Activated naive CD8-positive, alpha-beta T cell treated with anti-CD3 and anti-CD28 coated beads for 36 hours (primary cell): ENCODE data around the gene CORO2B. TPM values are rescaled to one million over a fixed set of nuclear protein-coding genes. Genes with fewer than 3 reads are reported as not detected.
"Not testable (repeated sequence)": the region's sequence is repeated elsewhere in the genome, so short reads cannot be mapped to it uniquely, and the experiment has no call there.

ENCODE experiments used
- DNase-seq: peaks from one replicate; pipeline ENCODE4 v3.0.0; 2021
- H3K27ac Mint-ChIP-seq: one replicate; pipeline ENCODE4 v1.8.0; 2022; ENCODE audit warnings: mild to moderate bottlenecking, moderate library complexity, mixed read lengths
- H3K27me3 Mint-ChIP-seq: one replicate; pipeline ENCODE4 v1.8.0; 2022; ENCODE audit warnings: mild to moderate bottlenecking, mixed read lengths
- H3K36me3 Mint-ChIP-seq: one replicate; pipeline ENCODE4 v1.8.0; 2021; ENCODE audit warnings: mild to moderate bottlenecking, mixed read lengths
- H3K4me1 Mint-ChIP-seq: one replicate; pipeline ENCODE4 v1.8.0; 2021; ENCODE audit warnings: mixed read lengths
- H3K4me3 Mint-ChIP-seq: one replicate; pipeline ENCODE4 v1.8.0; 2022; ENCODE audit warnings: mild to moderate bottlenecking, moderate library complexity, mixed read lengths
- H3K9me3 Mint-ChIP-seq: one replicate; pipeline ENCODE4 v1.8.0; 2022; ENCODE audit warnings: mixed read lengths
- total RNA-seq, 2 experiments: library from RNA; stranded (reverse); gene quantifications; one replicate each; pipeline ENCODE4 v1.2.3, GENCODE V29; 2021

CORO2B gene
- total RNA-seq, 2 experiments from 2014 or later = not detected

- Mint-ChIP-seq H3K4me3 (no peak overlapping the region), H3K27ac (no peak overlapping the region), H3K4me1 (no peaks in the 10 kb centered on the region), H3K9me3 (no peaks in the 10 kb centered on the region), H3K27me3 (peaks cover 5% of the 10 kb centered on the region), H3K36me3 (no peaks in the 10 kb centered on the region)
- DNase-seq = no peak
Measured at GRCh38 chr15:68734352-68734751, 155.6 kb downstream of the CORO2B start.

- H3K27me3 Mint-ChIP-seq = peaks cover 5% of the 10 kb centered on the region
- H3K36me3 Mint-ChIP-seq = no peaks in the 10 kb centered on the region
- H3K4me3 Mint-ChIP-seq = no peak overlapping the region
- no peaks in the 10 kb centered on the region for H3K4me1 Mint-ChIP-seq
- no peak for DNase-seq
- no peaks in the 10 kb centered on the region for H3K9me3 Mint-ChIP-seq
- H3K27ac Mint-ChIP-seq = no peak overlapping the region
Measured at GRCh38 chr15:68734881-68735280, 156.1 kb downstream of the CORO2B start.

- H3K36me3 Mint-ChIP-seq = no peaks in the 10 kb centered on the region
- H3K4me1 Mint-ChIP-seq = no peaks in the 10 kb centered on the region
- H3K27ac Mint-ChIP-seq = no peak overlapping the region
- peaks cover 5% of the 10 kb centered on the region for H3K27me3 Mint-ChIP-seq
- H3K4me3 Mint-ChIP-seq = no peak overlapping the region
- H3K9me3 Mint-ChIP-seq = no peaks in the 10 kb centered on the region
- DNase-seq = no peak
Measured at GRCh38 chr15:68735610-68736009, 156.8 kb downstream of the CORO2B start.

- Mint-ChIP-seq H3K36me3 (no peaks in the 10 kb centered on the region), H3K9me3 (no peaks in the 10 kb centered on the region), H3K4me3 (no peak overlapping the region), H3K27ac (no peak overlapping the region), H3K4me1 (no peaks in the 10 kb centered on the region), H3K27me3 (peaks cover 5% of the 10 kb centered on the region)
- DNase-seq = no peak
Measured at GRCh38 chr15:68739390-68740080, 160.7 kb downstream of the CORO2B start.

GRCh38 chr15:68743256-68743655 lies 164.5 kb downstream of the CORO2B start:
- Mint-ChIP-seq H3K27me3 (peaks cover 5% of the 10 kb centered on the region), H3K4me3 (no peak overlapping the region), H3K9me3 (no peaks in the 10 kb centered on the region), H3K36me3 (no peaks in the 10 kb centered on the region), H3K4me1 (no peaks in the 10 kb centered on the region), H3K27ac (no peak overlapping the region)
- no peak for DNase-seq

- Mint-ChIP-seq H3K4me1 (peaks cover 2% of the 10 kb centered on the region), H3K36me3 (peaks cover 2% of the 10 kb centered on the region), H3K4me3 (no peak overlapping the region), H3K9me3 (no peaks in the 10 kb centered on the region), H3K27ac (no peak overlapping the region), H3K27me3 (no peaks in the 10 kb centered on the region)
- DNase-seq = no peak
Measured at GRCh38 chr15:68749365-68749764, 170.6 kb downstream of the CORO2B start.

GRCh38 chr15:68749793-68750192 lies 171.0 kb downstream of the CORO2B start:
- DNase-seq = no peak
- no peak overlapping the region for H3K4me3 Mint-ChIP-seq
- H3K9me3 Mint-ChIP-seq = no peaks in the 10 kb centered on the region
- H3K27me3 Mint-ChIP-seq = no peaks in the 10 kb centered on the region
- peaks cover 2% of the 10 kb centered on the region for H3K36me3 Mint-ChIP-seq
- H3K4me1 Mint-ChIP-seq = peaks cover 4% of the 10 kb centered on the region
- no peak overlapping the region for H3K27ac Mint-ChIP-seq

GRCh38 chr15:68751622-68752021 lies 172.8 kb downstream of the CORO2B start:
- Mint-ChIP-seq H3K27me3 (peaks cover 4% of the 10 kb centered on the region), H3K9me3 (no peaks in the 10 kb centered on the region), H3K36me3 (peaks cover 2% of the 10 kb centered on the region), H3K4me1 (peaks cover 10% of the 10 kb centered on the region), H3K27ac (no peak overlapping the region), H3K4me3 (no peak overlapping the region)
- no peak for DNase-seq

- no peak for DNase-seq
- Mint-ChIP-seq H3K9me3 (no peaks in the 10 kb centered on the region), H3K27me3 (peaks cover 11% of the 10 kb centered on the region), H3K36me3 (peaks cover 2% of the 10 kb centered on the region), H3K4me3 (no peak overlapping the region), H3K4me1 (peaks cover 10% of the 10 kb centered on the region), H3K27ac (no peak overlapping the region)
Measured at GRCh38 chr15:68755731-68756130, 176.9 kb downstream of the CORO2B start.

- not testable (repeated sequence) for H3K36me3 Mint-ChIP-seq, H3K4me3 Mint-ChIP-seq, H3K27ac Mint-ChIP-seq, H3K4me1 Mint-ChIP-seq, H3K9me3 Mint-ChIP-seq, DNase-seq
- peaks cover 24% of the 10 kb centered on the region for H3K27me3 Mint-ChIP-seq
Measured at GRCh38 chr15:68759982-68760579, 181.3 kb downstream of the CORO2B start.

GRCh38 chr15:68763063-68763462 lies 184.3 kb downstream of the CORO2B start:
- Mint-ChIP-seq H3K9me3 (no peaks in the 10 kb centered on the region), H3K27ac (no peak overlapping the region), H3K4me3 (no peak overlapping the region), H3K36me3 (no peaks in the 10 kb centered on the region), H3K4me1 (no peaks in the 10 kb centered on the region), H3K27me3 (peaks cover 20% of the 10 kb centered on the region)
- DNase-seq = no peak

GRCh38 chr15:68764090-68764489 lies 185.3 kb downstream of the CORO2B start:
- H3K9me3 Mint-ChIP-seq = no peaks in the 10 kb centered on the region
- peaks cover 20% of the 10 kb centered on the region for H3K27me3 Mint-ChIP-seq
- H3K4me1 Mint-ChIP-seq = no peaks in the 10 kb centered on the region
- no peak overlapping the region for H3K27ac Mint-ChIP-seq
- DNase-seq = no peak
- no peaks in the 10 kb centered on the region for H3K36me3 Mint-ChIP-seq
- no peak overlapping the region for H3K4me3 Mint-ChIP-seq

GRCh38 chr15:68765602-68766368 lies 187.0 kb downstream of the CORO2B start:
- Mint-ChIP-seq H3K36me3 (no peaks in the 10 kb centered on the region), H3K27me3 (peaks cover 13% of the 10 kb centered on the region), H3K9me3 (no peaks in the 10 kb centered on the region), H3K27ac (no peak overlapping the region), H3K4me3 (no peak overlapping the region), H3K4me1 (no peaks in the 10 kb centered on the region)
- no peak for DNase-seq

GRCh38 chr15:68767833-68768232 lies 189.0 kb downstream of the CORO2B start:
- peaks cover 12% of the 10 kb centered on the region for H3K27me3 Mint-ChIP-seq
- no peaks in the 10 kb centered on the region for H3K36me3 Mint-ChIP-seq
- H3K4me1 Mint-ChIP-seq = no peaks in the 10 kb centered on the region
- no peak overlapping the region for H3K27ac Mint-ChIP-seq
- no peaks in the 10 kb centered on the region for H3K9me3 Mint-ChIP-seq
- no peak for DNase-seq
- H3K4me3 Mint-ChIP-seq = no peak overlapping the region

GRCh38 chr15:68768321-68768720 lies 189.5 kb downstream of the CORO2B start:
- no peaks in the 10 kb centered on the region for H3K9me3 Mint-ChIP-seq
- no peak overlapping the region for H3K27ac Mint-ChIP-seq
- no peak overlapping the region for H3K4me3 Mint-ChIP-seq
- DNase-seq = no peak
- no peaks in the 10 kb centered on the region for H3K4me1 Mint-ChIP-seq
- no peaks in the 10 kb centered on the region for H3K36me3 Mint-ChIP-seq
- H3K27me3 Mint-ChIP-seq = peaks cover 7% of the 10 kb centered on the region
